ENCODE measurements around the gene ABCA10.

Gene ABCA10

GRCh38 chr17:69117855-69118784, 110.5 kb downstream of the ABCA10 start:
- TF ChIP-seq CTCF (conservative IDR thresholded peaks at IDR 0.05) = no peak
- H3K27ac ChIP-seq = no peak overlapping the region

GRCh38 chr17:69111794-69112193, 116.8 kb downstream of the ABCA10 start:
- no peak for TF ChIP-seq CTCF (conservative IDR thresholded peaks at IDR 0.05)
- no peak overlapping the region for H3K27ac ChIP-seq

GRCh38 chr17:69105907-69106730, 122.5 kb downstream of the ABCA10 start:
- TF ChIP-seq CTCF (conservative IDR thresholded peaks at IDR 0.05) = no peak

GRCh38 chr17:69103557-69104233, 124.9 kb downstream of the ABCA10 start:
- no peak overlapping the region for H3K27ac ChIP-seq
- TF ChIP-seq CTCF (conservative IDR thresholded peaks at IDR 0.05) = no peak

More at GRCh38 chr17:69105907-69106730, 122.5 kb downstream of the ABCA10 start:
- H3K27ac ChIP-seq = no peak overlapping the region

- no peak overlapping the region for H3K27ac ChIP-seq
- TF ChIP-seq CTCF (conservative IDR thresholded peaks at IDR 0.05) = no peak
Observed at GRCh38 chr17:69098625-69099024, 130.0 kb downstream of the ABCA10 start.
